ENCODE measurements around the gene POTEG.
"Not testable (repeated sequence)": the region's sequence is repeated elsewhere in the genome, so short reads cannot be mapped to it uniquely, and the experiment has no call there.

DNA sequence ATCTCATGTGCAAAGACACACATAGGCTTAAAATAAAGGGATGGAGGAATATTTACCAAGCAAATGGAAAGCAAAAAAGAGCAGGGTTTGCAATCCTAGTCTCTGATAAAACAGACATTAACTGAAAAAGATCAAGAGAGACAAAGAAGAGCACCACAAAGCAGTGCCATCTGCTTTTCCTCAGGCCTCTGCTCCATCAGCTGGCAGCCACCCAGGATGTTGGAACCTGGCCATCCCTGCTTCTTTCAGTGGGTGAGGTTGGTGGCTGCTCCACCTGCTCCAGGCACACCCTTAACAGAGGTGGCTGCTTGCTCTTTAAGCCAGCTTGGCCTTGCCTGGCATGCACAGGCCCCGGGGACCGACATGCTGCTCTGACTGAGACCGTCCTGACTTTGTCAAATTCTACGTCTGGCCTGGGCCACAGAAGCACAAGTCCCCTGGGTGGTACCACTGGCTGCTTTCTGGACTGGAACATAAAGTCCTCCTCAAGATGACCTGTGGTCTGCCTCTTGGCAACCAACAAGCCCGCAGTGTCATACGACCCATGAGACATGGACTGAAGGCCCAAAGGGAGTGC is 51.0 kb downstream of the POTEG start:
- not testable (repeated sequence) for TF ChIP-seq POLR2A (IDR thresholded peaks at IDR 0.05)
- TF ChIP-seq, protein P1, sequence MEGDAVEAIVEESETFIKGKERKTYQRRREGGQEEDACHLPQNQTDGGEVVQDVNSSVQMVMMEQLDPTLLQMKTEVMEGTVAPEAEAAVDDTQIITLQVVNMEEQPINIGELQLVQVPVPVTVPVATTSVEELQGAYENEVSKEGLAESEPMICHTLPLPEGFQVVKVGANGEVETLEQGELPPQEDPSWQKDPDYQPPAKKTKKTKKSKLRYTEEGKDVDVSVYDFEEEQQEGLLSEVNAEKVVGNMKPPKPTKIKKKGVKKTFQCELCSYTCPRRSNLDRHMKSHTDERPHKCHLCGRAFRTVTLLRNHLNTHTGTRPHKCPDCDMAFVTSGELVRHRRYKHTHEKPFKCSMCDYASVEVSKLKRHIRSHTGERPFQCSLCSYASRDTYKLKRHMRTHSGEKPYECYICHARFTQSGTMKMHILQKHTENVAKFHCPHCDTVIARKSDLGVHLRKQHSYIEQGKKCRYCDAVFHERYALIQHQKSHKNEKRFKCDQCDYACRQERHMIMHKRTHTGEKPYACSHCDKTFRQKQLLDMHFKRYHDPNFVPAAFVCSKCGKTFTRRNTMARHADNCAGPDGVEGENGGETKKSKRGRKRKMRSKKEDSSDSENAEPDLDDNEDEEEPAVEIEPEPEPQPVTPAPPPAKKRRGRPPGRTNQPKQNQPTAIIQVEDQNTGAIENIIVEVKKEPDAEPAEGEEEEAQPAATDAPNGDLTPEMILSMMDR (IDR thresholded peaks at IDR 0.05), result not testable (repeated sequence)
